Right lobe of liver (tissue), 4 donors: ENCODE measurements around the gene KTN1.

Experiments
- CTCF ChIP-seq, 4 donors: fragments of 200-600 bp in 3 of 4; fragments of 450-650 bp in 1 of 4; IDR thresholded peaks; one replicate each; pipeline versions ENCODE4 v1.5.1 to v1.8.0; 2016 to 2022; ENCODE audit warnings: antibody characterized with exemption in 4 of 4, mild to moderate bottlenecking in 2 of 4
- POLR2A ChIP-seq: fragments of 450-650 bp; IDR thresholded peaks from one replicate; pipeline ENCODE4 v1.6.1; 2017; ENCODE audit warnings: antibody characterized with exemption, mild to moderate bottlenecking
- donor health status: DM: no; HTN: no; CAD: no.
- donor health status: DM: no; HTN: no; CAD: no.
- donor health status: DM: no; HTN: yes; CAD: no.

GRCh38 chr14:55718551-55718950 lies 138.5 kb downstream of the KTN1 start:
- TF ChIP-seq POLR2A (no peak), CTCF (IDR thresholded peaks at IDR 0.05) (no peak)
